Central memory CD8-positive, alpha-beta T cell (primary cell): Measurements from ENCODE around the gene CDNF.

ENCODE experiments used
- ATAC-seq: fragments of 150-1000 bp; cut with Tn5 transposase; replicated peaks from 2 replicates; pipeline ENCODE4 v1.10.0; 2022; ENCODE audit warnings: mild to moderate bottlenecking, moderate FRiP score, moderate number of reproducible peaks; ENCODE audit not compliant: poor library complexity, severe bottlenecking; ENCODE audit errors: extremely low read depth
- DNase-seq, 2 donors: peaks; one replicate each; pipeline ENCODE4 v3.0.0; 2021; ENCODE audit warnings: low spot score in 2 of 2
- H3K27ac Mint-ChIP-seq: one replicate; pipeline ENCODE4 v1.8.0; 2022; ENCODE audit warnings: low read depth, mild to moderate bottlenecking, moderate library complexity, mixed read lengths
- H3K27me3 Mint-ChIP-seq: one replicate; pipeline ENCODE4 v1.8.0; 2022; ENCODE audit warnings: mixed read lengths
- H3K36me3 Mint-ChIP-seq: one replicate; pipeline ENCODE4 v1.8.0; 2022; ENCODE audit warnings: mild to moderate bottlenecking, moderate library complexity, mixed read lengths; ENCODE audit not compliant: insufficient read depth
- H3K4me1 Mint-ChIP-seq: one replicate; pipeline ENCODE4 v1.8.0; 2022; ENCODE audit warnings: mixed read lengths
- H3K4me3 Mint-ChIP-seq: one replicate; pipeline ENCODE4 v1.8.0; 2022; ENCODE audit warnings: mild to moderate bottlenecking, moderate library complexity, mixed read lengths
- H3K9me3 Mint-ChIP-seq: one replicate; pipeline ENCODE4 v1.8.0; 2022; ENCODE audit warnings: mixed read lengths

CDNF gene

DNA sequence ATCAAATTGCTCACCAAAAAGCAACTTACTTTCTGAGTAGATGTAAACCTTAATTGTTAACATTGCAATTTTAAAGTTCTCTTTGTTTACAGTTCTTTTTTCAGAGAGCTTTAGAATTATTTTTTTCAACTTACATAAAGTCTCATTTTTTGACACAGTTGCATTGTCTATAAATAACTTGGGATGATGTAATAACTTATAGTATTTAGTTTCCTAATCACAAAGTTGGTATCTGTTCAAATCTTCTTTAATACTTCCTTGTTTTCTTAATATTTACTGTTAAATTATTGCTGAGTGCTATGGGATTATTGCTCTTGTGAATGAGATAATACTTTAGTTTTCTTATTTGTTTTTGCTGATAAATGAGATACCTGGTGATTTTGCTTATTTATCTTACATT, 21.9 kb upstream of the CDNF start:
- Mint-ChIP-seq H3K4me1 (no peaks in the 10 kb centered on the region), H3K4me3 (no peak overlapping the region), H3K9me3 (no peaks in the 10 kb centered on the region), H3K27me3 (no peaks in the 10 kb centered on the region), H3K27ac (no peak overlapping the region), H3K36me3 (peaks cover 25% of the 10 kb centered on the region)
- ATAC-seq (no peak), DNase-seq (no peak)

DNA sequence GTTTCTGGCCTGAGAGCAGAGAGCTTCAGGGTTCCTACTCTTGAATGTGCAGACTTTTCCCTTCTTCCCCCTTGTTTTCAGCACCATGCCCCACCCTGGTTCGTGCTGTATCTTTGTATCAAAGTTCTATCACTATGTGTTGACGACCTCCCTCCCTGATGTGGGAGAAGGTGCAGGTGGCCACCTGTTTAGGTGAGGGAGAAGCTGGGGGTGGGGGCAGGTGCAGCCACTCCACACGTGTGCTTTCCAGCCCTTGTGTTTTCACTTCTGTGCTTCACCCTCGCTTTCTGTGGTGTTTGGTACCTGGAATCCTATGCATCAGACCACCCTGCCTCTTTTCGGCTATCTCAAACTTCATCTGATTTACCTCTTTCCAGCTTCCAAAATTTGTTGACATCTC, 21.2 kb upstream of the CDNF start:
- Mint-ChIP-seq H3K4me3 (no peak overlapping the region), H3K27ac (no peak overlapping the region), H3K27me3 (no peaks in the 10 kb centered on the region), H3K9me3 (no peaks in the 10 kb centered on the region), H3K4me1 (no peaks in the 10 kb centered on the region), H3K36me3 (peaks cover 30% of the 10 kb centered on the region)
- ATAC-seq (no peak), DNase-seq (no peak)

DNA sequence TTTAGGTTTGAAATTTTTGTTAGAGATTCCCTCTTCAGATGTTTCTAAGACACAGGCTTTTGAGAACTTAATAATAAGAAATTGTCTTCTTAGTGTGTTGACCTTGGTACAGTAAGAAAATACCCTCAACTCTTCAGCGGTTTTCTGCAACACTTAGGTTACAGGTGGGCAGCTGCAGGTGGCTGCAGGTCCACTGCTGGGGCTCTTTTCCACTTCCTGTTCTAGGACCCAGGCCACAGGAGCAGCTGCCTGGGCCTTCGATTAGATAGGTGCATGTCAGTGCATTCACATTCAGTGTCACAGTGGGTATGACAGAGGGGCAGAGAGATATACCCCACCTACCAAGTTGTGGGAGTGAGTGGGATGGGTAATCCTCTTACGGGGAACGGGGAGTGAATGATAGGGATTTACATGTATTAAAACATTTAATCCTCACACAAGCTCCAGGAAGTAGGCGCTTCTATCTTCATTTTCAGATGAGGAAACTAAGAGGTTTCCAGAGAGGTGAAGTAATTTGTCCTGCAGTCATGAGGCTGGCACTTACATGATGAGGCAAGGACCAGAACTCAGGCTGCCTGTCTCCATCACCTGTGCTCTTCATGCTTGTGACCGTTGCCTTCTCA, 20.6 kb upstream of the CDNF start:
- Mint-ChIP-seq H3K4me3 (no peak overlapping the region), H3K36me3 (peaks cover 34% of the 10 kb centered on the region)

DNA sequence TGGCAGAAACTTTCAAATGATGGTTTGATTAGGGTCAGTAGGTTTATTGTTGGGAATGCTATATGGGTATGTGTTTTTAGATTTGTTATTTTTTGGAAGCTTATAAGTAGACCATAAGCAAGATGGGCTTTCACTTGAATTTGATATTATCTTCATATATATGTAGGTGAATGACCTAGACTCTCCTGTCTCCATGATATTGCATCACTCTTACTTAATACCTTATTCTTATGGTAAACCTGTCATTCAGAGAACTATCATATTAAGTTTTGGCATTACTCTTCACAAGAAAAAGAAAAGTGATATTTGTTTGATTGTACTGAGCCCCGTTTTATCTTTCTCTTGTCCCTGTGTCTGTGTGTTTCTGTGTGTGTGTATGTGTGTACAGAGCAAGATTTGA, 17.6 kb upstream of the CDNF start:
- Mint-ChIP-seq H3K4me1 (no peaks in the 10 kb centered on the region), H3K4me3 (no peak overlapping the region), H3K27me3 (no peaks in the 10 kb centered on the region), H3K36me3 (peaks cover 40% of the 10 kb centered on the region), H3K27ac (no peak overlapping the region), H3K9me3 (no peaks in the 10 kb centered on the region)
- ATAC-seq (no peak), DNase-seq (no peak)

More for the DNA sequence above, 20.6 kb upstream of the CDNF start:
- Mint-ChIP-seq H3K9me3 (no peaks in the 10 kb centered on the region), H3K27me3 (no peaks in the 10 kb centered on the region), H3K4me1 (no peaks in the 10 kb centered on the region), H3K27ac (no peak overlapping the region)
- DNase-seq (no peak), ATAC-seq (no peak)

DNA sequence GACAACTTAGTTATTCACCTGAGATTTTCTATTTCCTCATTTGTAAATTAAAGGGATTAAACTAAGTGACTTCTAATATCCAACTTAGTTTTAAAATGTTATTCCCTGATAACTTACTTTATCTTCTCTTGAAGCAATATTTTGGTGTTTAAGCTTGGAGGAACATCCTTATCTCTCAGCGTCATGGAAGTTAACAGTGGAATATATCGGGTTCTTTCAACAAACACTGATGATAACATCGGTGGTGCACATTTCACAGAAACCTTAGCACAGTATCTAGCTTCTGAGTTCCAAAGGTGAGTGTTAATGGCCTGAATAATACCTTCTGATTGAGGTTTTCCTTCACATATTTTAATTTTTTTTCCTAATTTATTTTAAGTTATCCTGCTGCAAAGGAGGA, 14.4 kb upstream of the CDNF start:
- Mint-ChIP-seq H3K27me3 (no peaks in the 10 kb centered on the region), H3K9me3 (no peaks in the 10 kb centered on the region)
- ATAC-seq = no peak

DNA sequence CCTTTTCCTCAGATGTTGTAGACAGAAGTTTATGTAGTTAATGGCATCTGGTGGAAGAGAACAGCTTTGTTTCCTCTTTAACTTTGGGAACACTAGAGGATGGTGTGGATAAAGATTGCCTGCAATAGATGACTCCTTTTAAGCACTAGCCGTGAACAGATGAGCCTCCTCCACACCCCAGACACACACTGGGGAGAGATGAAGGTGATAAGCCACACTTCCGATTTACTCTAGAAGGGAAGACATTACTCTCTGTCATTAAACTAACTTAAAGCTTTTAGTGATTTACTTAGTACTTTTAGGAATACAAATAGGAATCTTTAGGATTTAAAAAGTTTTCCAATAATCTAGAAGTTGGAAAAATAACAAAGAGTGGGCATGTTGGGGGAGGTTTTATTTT, 7.1 kb upstream of the CDNF start:
- DNase-seq = no peak
- Mint-ChIP-seq H3K27ac (peak overlapping the region; percentile 46), H3K4me1 (peaks cover 31% of the 10 kb centered on the region), H3K36me3 (peaks cover 37% of the 10 kb centered on the region), H3K27me3 (no peaks in the 10 kb centered on the region), H3K4me3 (no peak overlapping the region), H3K9me3 (no peaks in the 10 kb centered on the region)
- no peak for ATAC-seq

More for the DNA sequence above, 14.4 kb upstream of the CDNF start:
- Mint-ChIP-seq H3K4me3 (no peak overlapping the region), H3K27ac (no peak overlapping the region), H3K4me1 (no peaks in the 10 kb centered on the region), H3K36me3 (peaks cover 39% of the 10 kb centered on the region)
- DNase-seq = no peak

DNA sequence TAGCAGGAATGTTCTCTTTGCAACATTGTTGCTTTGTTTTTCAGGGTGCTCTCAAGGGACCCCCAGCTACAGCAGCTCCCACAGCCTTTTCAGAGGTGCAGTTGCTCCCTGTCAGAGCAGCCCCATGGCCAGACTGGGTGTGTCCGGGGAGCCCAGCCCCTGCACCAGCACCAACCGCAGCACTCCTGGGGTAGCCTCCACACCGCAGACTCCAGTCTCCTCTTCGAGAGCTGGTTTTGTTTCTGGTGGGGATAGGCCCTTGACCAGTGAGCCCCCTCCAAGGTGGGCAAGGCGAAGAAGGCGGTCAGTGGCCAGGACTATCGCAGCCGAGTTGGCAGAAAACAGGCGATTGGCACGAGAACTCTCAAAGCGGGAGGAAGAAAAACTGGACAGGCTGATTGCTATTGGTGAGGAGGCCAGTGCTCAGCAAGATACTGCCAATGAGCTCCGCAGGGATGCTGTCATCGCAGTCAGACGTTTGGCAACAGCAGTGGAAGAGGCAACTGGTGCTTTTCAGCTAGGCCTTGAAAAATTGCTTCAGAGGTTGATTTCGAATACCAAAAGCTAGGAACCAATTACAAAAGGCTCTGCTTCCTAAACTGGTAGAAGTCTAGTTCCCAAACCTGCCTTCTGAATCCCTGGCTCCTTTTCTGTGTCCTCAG, 5.6 kb upstream of the CDNF start:
- Mint-ChIP-seq H3K36me3 (peaks cover 34% of the 10 kb centered on the region), H3K27me3 (no peaks in the 10 kb centered on the region), H3K4me3 (no peak overlapping the region), H3K4me1 (peaks cover 39% of the 10 kb centered on the region), H3K9me3 (no peaks in the 10 kb centered on the region), H3K27ac (no peak overlapping the region)
- ATAC-seq = no peak
- DNase-seq = no peak

DNA sequence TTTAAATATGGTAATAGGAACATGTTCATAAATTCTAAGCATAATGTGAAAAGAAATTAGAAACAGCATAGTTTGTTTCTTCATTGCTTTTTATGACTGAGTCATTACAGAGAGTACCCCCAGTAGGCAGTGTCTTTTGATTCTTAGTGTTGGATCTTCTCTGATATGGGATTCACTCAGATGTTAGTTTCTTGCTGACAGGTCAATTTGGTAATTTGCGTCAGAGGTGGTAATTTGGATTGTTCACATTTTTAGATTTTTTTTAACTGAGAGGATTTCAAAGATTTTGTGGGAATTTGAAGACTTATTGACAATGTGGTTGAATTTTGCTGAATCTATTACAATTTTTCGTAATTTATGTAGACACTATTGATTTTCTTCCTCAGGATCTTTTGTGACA, 2.3 kb upstream of the CDNF start:
- DNase-seq (no peak), ATAC-seq (no peak)
- Mint-ChIP-seq H3K9me3 (no peaks in the 10 kb centered on the region), H3K36me3 (peaks cover 40% of the 10 kb centered on the region), H3K27ac (no peak overlapping the region), H3K4me1 (peaks cover 36% of the 10 kb centered on the region), H3K4me3 (peak overlapping the region; percentile 18), H3K27me3 (no peaks in the 10 kb centered on the region)

DNA sequence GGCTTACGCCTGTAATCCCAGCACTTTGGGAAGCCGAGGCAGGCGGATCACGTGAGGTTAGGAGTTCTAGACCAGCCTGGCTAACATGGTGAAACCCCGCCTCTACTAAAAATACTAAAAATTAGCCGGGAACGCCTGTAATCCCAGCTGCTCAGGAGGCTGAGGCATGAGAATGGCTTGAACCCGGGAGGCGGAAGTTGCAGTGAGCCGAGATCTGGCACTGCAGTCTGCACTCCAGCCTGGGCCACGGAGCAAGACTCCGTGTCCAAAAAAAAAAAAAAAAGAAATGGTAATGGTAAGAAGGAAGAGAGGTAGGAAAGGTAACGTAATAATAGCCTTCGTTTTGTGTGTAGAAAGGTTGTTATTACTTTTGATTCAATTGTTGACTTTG, 1.5 kb upstream of the CDNF start:
- H3K9me3 Mint-ChIP-seq = no peaks in the 10 kb centered on the region
- peaks cover 27% of the 10 kb centered on the region for H3K4me1 Mint-ChIP-seq
- no peaks in the 10 kb centered on the region for H3K27me3 Mint-ChIP-seq
- H3K36me3 Mint-ChIP-seq = peaks cover 36% of the 10 kb centered on the region
- no peak for ATAC-seq
- no peak for DNase-seq
- H3K4me3 Mint-ChIP-seq = peak overlapping the region; percentile 96
- H3K27ac Mint-ChIP-seq = peak overlapping the region; percentile 93

DNA sequence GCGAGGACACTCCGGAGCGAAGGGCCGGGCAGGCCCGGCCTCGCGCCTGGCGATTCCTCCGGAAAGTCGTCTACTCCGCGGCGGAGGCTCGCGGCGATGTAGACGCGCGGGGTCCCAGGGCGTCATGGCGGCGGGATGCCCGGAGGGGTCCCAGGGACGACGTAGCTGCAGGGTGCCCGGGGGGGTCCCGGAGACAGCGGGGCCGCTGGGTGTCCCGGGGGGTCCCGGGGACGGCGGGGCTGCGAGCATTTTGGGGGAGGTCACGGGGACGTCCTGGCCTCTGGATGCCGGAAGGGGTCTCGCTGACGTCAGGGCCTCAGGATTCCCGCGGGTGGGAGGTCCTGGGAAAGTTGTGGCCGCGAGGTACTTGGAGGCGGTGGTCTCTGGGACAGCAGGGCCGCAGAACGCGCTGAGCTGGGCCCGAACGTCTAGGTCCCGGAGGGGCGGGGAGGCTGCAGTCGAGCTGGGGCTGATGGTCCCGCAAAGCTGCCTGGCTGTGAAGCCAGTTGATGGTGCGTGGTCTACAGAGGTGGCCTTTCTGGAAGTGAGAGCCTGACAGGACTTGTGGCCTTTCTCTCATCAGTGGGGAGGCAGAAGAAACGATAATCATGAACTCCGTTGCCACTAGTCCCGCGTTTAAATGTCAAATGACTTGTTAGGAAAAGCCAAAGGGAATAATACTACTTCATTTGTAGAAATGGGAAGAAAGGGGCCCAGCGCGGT, 906 bp upstream of the CDNF start:
- Mint-ChIP-seq H3K27me3 (no peaks in the 10 kb centered on the region), H3K27ac (peak overlapping the region; percentile 93), H3K4me3 (peak overlapping the region; percentile 96), H3K36me3 (peaks cover 31% of the 10 kb centered on the region), H3K4me1 (peaks cover 25% of the 10 kb centered on the region), H3K9me3 (no peaks in the 10 kb centered on the region)
- ATAC-seq (peak; percentile 2), DNase-seq (peak in 1 of 2 donors; percentile 18)

DNA sequence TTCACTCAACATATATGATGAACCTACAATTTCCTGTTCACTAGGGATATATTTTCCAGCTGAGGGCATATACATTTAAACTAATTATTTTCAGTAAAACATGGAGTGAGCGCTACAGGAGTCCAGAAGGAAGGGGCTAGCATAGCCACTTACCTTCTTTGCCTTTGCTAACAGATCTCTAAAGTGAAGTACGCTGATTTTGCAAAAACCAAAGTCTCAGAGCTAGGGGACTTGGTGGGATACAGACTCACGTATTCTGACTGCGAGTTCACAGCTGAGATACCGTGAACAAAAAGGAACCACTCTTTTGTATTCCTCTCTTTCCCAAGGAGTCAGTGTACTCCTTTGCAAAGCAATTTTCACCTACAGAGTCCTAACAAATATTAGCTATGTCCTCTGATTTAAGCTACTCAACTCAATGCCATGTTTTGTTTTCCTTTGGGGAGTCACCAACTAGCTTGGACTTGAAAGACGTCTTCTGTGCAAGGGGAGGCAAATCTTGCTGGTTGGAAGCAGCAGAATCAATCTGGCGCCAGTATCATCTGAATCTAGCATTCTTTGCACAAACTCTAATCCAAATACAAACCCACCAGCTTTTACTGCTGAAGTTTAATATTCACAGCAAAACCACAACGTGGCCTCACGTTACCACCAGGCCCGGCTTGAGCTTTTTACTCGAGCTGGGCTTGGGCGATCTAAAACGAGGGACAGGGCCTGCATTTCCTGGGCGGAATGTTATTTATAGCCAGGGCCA, 657 bp downstream of the CDNF start:
- Mint-ChIP-seq H3K4me1 (peaks cover 23% of the 10 kb centered on the region), H3K4me3 (peak overlapping the region; percentile 96), H3K27me3 (no peaks in the 10 kb centered on the region), H3K9me3 (no peaks in the 10 kb centered on the region), H3K27ac (peak overlapping the region; percentile 93), H3K36me3 (peaks cover 28% of the 10 kb centered on the region)
- DNase-seq (no peak), ATAC-seq (no peak)

DNA sequence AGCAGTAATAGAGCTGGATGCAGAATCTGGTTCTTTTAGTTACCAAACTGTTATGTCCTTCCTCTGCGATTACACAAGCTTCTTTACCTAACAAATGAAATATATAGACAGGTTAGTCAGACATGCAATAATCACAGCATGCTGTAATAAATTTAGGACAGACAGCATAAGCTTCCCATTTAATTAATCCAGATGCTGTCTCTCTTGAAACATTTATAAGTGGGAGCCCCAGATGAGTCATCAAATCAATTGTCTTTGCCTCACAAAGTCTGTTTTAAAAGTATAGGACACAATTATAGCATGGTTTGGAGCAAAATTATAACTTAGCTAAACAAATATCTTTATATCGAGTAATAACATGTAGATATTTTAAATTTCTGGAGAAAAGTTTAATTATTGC, 1.6 kb downstream of the CDNF start:
- no peaks in the 10 kb centered on the region for H3K27me3 Mint-ChIP-seq
- H3K4me3 Mint-ChIP-seq = no peak overlapping the region
- no peaks in the 10 kb centered on the region for H3K9me3 Mint-ChIP-seq
- H3K4me1 Mint-ChIP-seq = peaks cover 19% of the 10 kb centered on the region
- no peak overlapping the region for H3K27ac Mint-ChIP-seq
- DNase-seq (no peak), ATAC-seq (no peak)
- peaks cover 21% of the 10 kb centered on the region for H3K36me3 Mint-ChIP-seq
